HEK293T (cell line): Measurements from ENCODE around the gene NDC1.
"Not testable (repeated sequence)": the region's sequence is repeated elsewhere in the genome, so short reads cannot be mapped to it uniquely, and the experiment has no call there.

Experiments used
- CTCF ChIA-PET: fragments of 350-600 bp; formaldehyde crosslinking; extraction: SDS; loops from one replicate; lab custom pipeline; 2021; ENCODE audit warnings: antibody characterized with exemption, inconsistent platforms; lab: Yijun Ruan, JAX
- POLR2A ChIA-PET: fragments of 350-600 bp; formaldehyde crosslinking; extraction: SDS; loops from one replicate; lab custom pipeline; 2020; ENCODE audit warnings: antibody characterized with exemption, inconsistent platforms; lab: Yijun Ruan, JAX
- DNase-seq: peaks from one replicate; pipeline ENCODE4 v3.0.0; 2012; ENCODE audit warnings: mixed read lengths; ENCODE audit errors: extremely low spot score
- ARNT ChIP-seq: fragments of 450-650 bp; IDR thresholded peaks from 2 replicates; pipeline ENCODE4 v1.6.1; 2017; ENCODE audit warnings: mild to moderate bottlenecking
- BHLHE40 ChIP-seq: fragments of 450-650 bp; IDR thresholded peaks from 2 replicates; pipeline ENCODE4 v1.6.1; 2016; ENCODE audit warnings: mild to moderate bottlenecking, moderate library complexity, borderline replicate concordance
- CTBP1 ChIP-seq: fragments of 450-650 bp; IDR thresholded peaks from 2 replicates; pipeline ENCODE4 v1.6.1; 2016; ENCODE audit warnings: borderline replicate concordance
- ELF4 ChIP-seq: fragments of 450-650 bp; IDR thresholded peaks from 2 replicates; pipeline ENCODE4 v1.6.1; 2017; ENCODE audit warnings: antibody characterized with exemption
- FOXA1 ChIP-seq: fragments of 450-650 bp; IDR thresholded peaks from 2 replicates; pipeline ENCODE4 v1.6.1; 2016; ENCODE audit warnings: mild to moderate bottlenecking
- FOXK2 ChIP-seq: fragments of 450-650 bp; IDR thresholded peaks from 2 replicates; pipeline ENCODE4 v1.6.1; 2016; ENCODE audit warnings: mild to moderate bottlenecking
- HDGF ChIP-seq: fragments of 450-650 bp; IDR thresholded peaks from 2 replicates; pipeline ENCODE4 v1.6.1; 2017; ENCODE audit warnings: antibody characterized with exemption, borderline replicate concordance
- L3MBTL2 ChIP-seq: fragments of 450-650 bp; conservative IDR thresholded peaks from 2 replicates; pipeline ENCODE4 v1.6.1; 2016; ENCODE audit warnings: mild to moderate bottlenecking
- LEF1 ChIP-seq: fragments of 450-650 bp; IDR thresholded peaks from 2 replicates; pipeline ENCODE4 v1.6.1; 2017; ENCODE audit warnings: mild to moderate bottlenecking, borderline replicate concordance
- NFRKB ChIP-seq: fragments of 450-650 bp; IDR thresholded peaks from 2 replicates; pipeline ENCODE4 v1.6.1; 2016; ENCODE audit warnings: mild to moderate bottlenecking, moderate library complexity
- SP1 ChIP-seq: fragments of 450-650 bp; IDR thresholded peaks from 2 replicates; pipeline ENCODE4 v1.6.1; 2017
- SUZ12 ChIP-seq: fragments of 450-650 bp; IDR thresholded peaks from 2 replicates; pipeline ENCODE4 v1.6.1; 2016; ENCODE audit warnings: mild to moderate bottlenecking
- TARDBP ChIP-seq: fragments of 450-650 bp; IDR thresholded peaks from 2 replicates; pipeline ENCODE4 v1.6.1; 2016
- ZNF384 ChIP-seq: fragments of 450-650 bp; IDR thresholded peaks from 2 replicates; pipeline ENCODE4 v1.6.1; 2016
- TF ChIP-seq, protein P1 (sequence below): fragments of 450-650 bp; IDR thresholded peaks from 2 replicates; pipeline ENCODE4 v1.6.1; 2016

The NDC1 gene

GRCh38 chr1:53766194-53766742, 71.8 kb downstream of the NDC1 start:
- ChIA-PET POLR2A (no interaction called here), CTCF (interaction anchor here (0.5 kb wide), 1 partner anchor 175 kb away, joined by 9 read pairs; no protein-coding TSS in a partner anchor)
- TF ChIP-seq HDGF (no peak), FOXA1 (no peak), SUZ12 (no peak), L3MBTL2 (no peak), FOXK2 (no peak), ARNT (no peak), LEF1 (no peak), BHLHE40 (no peak), SP1 (no peak), TARDBP (no peak), ELF4 (no peak)
- TF ChIP-seq, protein P1, sequence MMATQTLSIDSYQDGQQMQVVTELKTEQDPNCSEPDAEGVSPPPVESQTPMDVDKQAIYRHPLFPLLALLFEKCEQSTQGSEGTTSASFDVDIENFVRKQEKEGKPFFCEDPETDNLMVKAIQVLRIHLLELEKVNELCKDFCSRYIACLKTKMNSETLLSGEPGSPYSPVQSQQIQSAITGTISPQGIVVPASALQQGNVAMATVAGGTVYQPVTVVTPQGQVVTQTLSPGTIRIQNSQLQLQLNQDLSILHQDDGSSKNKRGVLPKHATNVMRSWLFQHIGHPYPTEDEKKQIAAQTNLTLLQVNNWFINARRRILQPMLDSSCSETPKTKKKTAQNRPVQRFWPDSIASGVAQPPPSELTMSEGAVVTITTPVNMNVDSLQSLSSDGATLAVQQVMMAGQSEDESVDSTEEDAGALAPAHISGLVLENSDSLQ: no peak
- no peak for DNase-seq

GRCh38 chr1:53765657-53766056, 72.4 kb downstream of the NDC1 start:
- TF ChIP-seq LEF1 (no peak), FOXK2 (no peak), SP1 (no peak), FOXA1 (no peak), ARNT (no peak), BHLHE40 (no peak), ZNF384 (no peak), HDGF (no peak), CTBP1 (no peak)
- ChIA-PET POLR2A (no interaction called here), CTCF (interaction anchor here (0.5 kb wide), 1 partner anchor 175 kb away, joined by 9 read pairs; no protein-coding TSS in a partner anchor)
- DNase-seq: no peak

- DNase-seq: no peak
- POLR2A ChIA-PET: interaction anchor here (1.4 kb wide), 1 partner anchor 8 kb away, joined by 3 read pairs; no protein-coding TSS in a partner anchor
- CTCF ChIA-PET: no interaction called here
- TF ChIP-seq HDGF: no peak
- TF ChIP-seq TARDBP: no peak
- TF ChIP-seq LEF1: no peak
- no peak for TF ChIP-seq SP1
- no peak for TF ChIP-seq NFRKB
- no peak for TF ChIP-seq BHLHE40
- no peak for TF ChIP-seq ELF4
- no peak for TF ChIP-seq FOXK2
- TF ChIP-seq FOXA1: no peak
- TF ChIP-seq, protein P1: no peak
- TF ChIP-seq L3MBTL2: no peak
Measured at GRCh38 chr1:53763911-53764310, 74.2 kb downstream of the NDC1 start.

DNA sequence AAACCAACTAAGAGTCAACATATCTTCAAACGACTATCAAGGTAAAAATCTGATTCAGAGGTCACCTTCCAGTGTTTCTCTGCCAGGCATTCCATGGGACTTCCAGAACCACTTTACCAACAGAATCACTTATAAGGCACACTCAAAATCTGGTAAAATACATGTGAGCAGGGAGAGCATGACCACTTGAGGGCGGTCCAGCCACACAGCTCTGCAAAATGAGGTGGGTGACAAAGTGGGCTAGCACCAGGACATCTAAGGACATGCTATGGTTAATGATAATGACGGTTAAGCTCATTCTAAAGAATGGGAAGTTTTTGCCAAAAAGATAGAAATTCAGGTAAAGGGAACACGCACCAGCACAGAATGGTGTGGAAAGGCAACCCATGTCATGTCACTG, 74.6 kb downstream of the NDC1 start:
- CTCF ChIA-PET: no interaction called here
- no peak for TF ChIP-seq FOXK2
- no peak for TF ChIP-seq L3MBTL2
- TF ChIP-seq FOXA1: no peak
- TF ChIP-seq ZNF384: no peak
- no peak for TF ChIP-seq LEF1
- no peak for TF ChIP-seq TARDBP
- TF ChIP-seq, protein P1: no peak
- no peak for TF ChIP-seq BHLHE40
- no peak for TF ChIP-seq ELF4
- POLR2A ChIA-PET: no interaction called here
- no peak for DNase-seq

DNA sequence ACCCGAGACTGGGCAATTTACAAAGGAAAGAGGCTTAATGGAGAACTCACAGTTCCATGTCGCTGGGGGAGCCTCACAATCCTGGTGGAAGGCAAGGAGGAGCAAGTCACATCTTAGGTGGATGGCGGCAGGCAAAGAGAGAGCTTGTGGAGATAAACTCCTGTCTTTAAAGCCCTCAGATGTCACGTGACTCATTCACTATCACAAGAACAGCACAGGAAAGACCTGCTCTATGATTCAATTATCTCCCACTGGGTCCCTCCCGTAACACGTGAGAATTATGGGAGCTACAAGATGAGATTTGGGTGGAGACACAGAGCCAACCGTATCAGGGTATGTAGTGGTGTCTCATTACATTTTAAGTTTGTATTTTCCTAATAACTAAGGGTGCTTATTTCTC, 77.6 kb downstream of the NDC1 start:
- DNase-seq, CTCF ChIA-PET, POLR2A ChIA-PET: not testable (repeated sequence)

DNA sequence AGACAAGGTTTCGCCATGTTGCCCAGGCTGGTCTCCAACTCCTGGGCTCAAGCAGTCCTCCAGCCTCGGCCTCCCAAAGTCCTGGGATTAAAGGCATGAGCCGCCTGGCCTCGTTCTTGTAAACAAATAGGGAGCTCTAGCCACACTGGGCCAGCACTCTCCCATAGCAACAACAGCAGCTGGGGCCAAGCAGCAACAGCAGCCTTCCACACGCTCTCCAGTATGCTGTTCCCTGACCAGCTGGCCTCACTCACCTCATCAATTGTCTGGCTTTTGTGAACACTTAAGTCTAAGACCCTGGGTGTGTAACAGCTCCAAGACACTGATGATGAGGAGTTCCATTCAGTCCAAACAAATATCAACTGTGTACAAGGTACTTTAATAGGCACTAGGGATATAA, 82.2 kb downstream of the NDC1 start:
- no peak for TF ChIP-seq NFRKB
- TF ChIP-seq, protein P1: no peak
- no peak for DNase-seq
- POLR2A ChIA-PET: interaction anchor here (1.4 kb wide), 1 partner anchor 9 kb away, joined by 3 read pairs; no protein-coding TSS in a partner anchor
- CTCF ChIA-PET: interaction anchor here (0.7 to 1.3 kb wide), 2 partner anchors 40 to 781 kb away, joined by 3 to 6 read pairs; no protein-coding TSS in a partner anchor
